Kidney epithelial cell (primary cell): ENCODE data around the gene GSTT2B. TPM values are rescaled to one million over a fixed set of nuclear protein-coding genes. Genes with fewer than 3 reads are reported as not detected.
"Not testable (repeated sequence)": the region's sequence is repeated elsewhere in the genome, so short reads cannot be mapped to it uniquely, and the experiment has no call there.

Experiments
- DNase-seq: peaks from one replicate; pipeline ENCODE4 v3.0.0-alpha.2; 2010; ENCODE audit warnings: low read depth
- H3K27me3 ChIP-seq: 2 replicates; pipeline ENCODE4 v1.6.0; 2011; ENCODE audit warnings: low read length; ENCODE audit not compliant: control insufficient read depth, insufficient read depth
- H3K36me3 ChIP-seq: 2 replicates; pipeline ENCODE4 v1.5.1; 2011; ENCODE audit warnings: low read length; ENCODE audit not compliant: control insufficient read depth, insufficient read depth
- H3K4me3 ChIP-seq: 2 replicates; pipeline ENCODE4 v1.5.1; 2011; ENCODE audit warnings: low read depth, mild to moderate bottlenecking, control low read depth, low read length
- CTCF ChIP-seq: IDR thresholded peaks from 2 replicates; pipeline ENCODE4 v1.5.1; 2011; ENCODE audit warnings: mild to moderate bottlenecking, moderate library complexity, low read length, control low read depth, inconsistent platforms; ENCODE audit not compliant: insufficient read depth, poor library complexity, severe bottlenecking
- total RNA-seq: library from RNA; depleted of rRNA; stranded (reverse); fragments of >200 nt; gene quantifications from 2 replicates; pipeline ENCODE4 v1.2.3, GENCODE V29; 2015

The GSTT2B gene
- total RNA-seq, 1 donor from 2014 or later: 3.8 TPM

- no peak overlapping the region for H3K4me3 ChIP-seq
- no peak for DNase-seq
- no peaks in the 10 kb centered on the region for H3K27me3 ChIP-seq
- no peaks in the 10 kb centered on the region for H3K36me3 ChIP-seq
- no peak for TF ChIP-seq CTCF
These were observed 50.4 kb downstream of the GSTT2B start for GRCh38 chr22:23910496-23911190.

- TF ChIP-seq CTCF: no peak
- DNase-seq: no peak
- Histone ChIP-seq H3K27me3 (no peaks in the 10 kb centered on the region), H3K36me3 (no peaks in the 10 kb centered on the region), H3K4me3 (no peak overlapping the region)
These were observed 51.6 kb downstream of the GSTT2B start for GRCh38 chr22:23909296-23909898.

GRCh38 chr22:23908587-23909205 lies 52.3 kb downstream of the GSTT2B start:
- TF ChIP-seq CTCF: no peak
- H3K36me3 ChIP-seq: no peaks in the 10 kb centered on the region
- DNase-seq: no peak
- H3K27me3 ChIP-seq: no peaks in the 10 kb centered on the region
- H3K4me3 ChIP-seq: no peak overlapping the region

- H3K36me3 ChIP-seq, H3K4me3 ChIP-seq, DNase-seq, H3K27me3 ChIP-seq: not testable (repeated sequence)
These were observed 53.6 kb downstream of the GSTT2B start for GRCh38 chr22:23907423-23907822.

Other genes starting within 250 kb of the GSTT2B start
- 4.1 and 4.7 TPM in 2 replicates for gene ZNF70, start 210.1 kb downstream of the GSTT2B start, total RNA-seq
- gene VPREB3, start 206.8 kb downstream of the GSTT2B start, total RNA-seq: not detected in 2 replicates
- 0.34 TPM in 1 of 2 replicates, not detected in the other for gene C22orf15, start 198.2 kb downstream of the GSTT2B start, total RNA-seq
- gene CHCHD10, start 193.2 kb downstream of the GSTT2B start, total RNA-seq: 13.5 and 21.0 TPM in 2 replicates
- gene MMP11, start 188.3 kb downstream of the GSTT2B start, total RNA-seq: 41.9 and 48.9 TPM in 2 replicates
- 163 and 168 TPM in 2 replicates for gene SMARCB1, start 174.2 kb downstream of the GSTT2B start, total RNA-seq
- 0.54 and 2.3 TPM in 2 replicates for gene DERL3, start 122.2 kb downstream of the GSTT2B start, total RNA-seq
- gene SLC2A11, start 103.3 kb downstream of the GSTT2B start, total RNA-seq: 22.4 and 28.4 TPM in 2 replicates
- gene MIF, start 66.8 kb downstream of the GSTT2B start, total RNA-seq: 606 and 627 TPM in 2 replicates
- gene DDTL, start 5.7 kb upstream of the GSTT2B start, total RNA-seq: 0.75 and 1.2 TPM in 2 replicates
- gene DDT, start 13.2 kb upstream of the GSTT2B start, total RNA-seq: 123 and 126 TPM in 2 replicates
- gene GSTT2, start 18.9 kb upstream of the GSTT2B start, total RNA-seq: 0.50 and 1.2 TPM in 2 replicates
- not detected in 2 replicates for gene GSTT4, start 44.3 kb upstream of the GSTT2B start, total RNA-seq
- gene CABIN1, start 50.1 kb upstream of the GSTT2B start, total RNA-seq: 25.6 and 31.4 TPM in 2 replicates
- 0.17 and 0.62 TPM in 2 replicates for gene SUSD2, start 220.3 kb upstream of the GSTT2B start, total RNA-seq